Mammary epithelial cell (primary cell): ENCODE results near the gene JAG2.

Experiments used
- EZH2 ChIP-seq: IDR thresholded peaks from 2 replicates; pipeline ENCODE4 v1.6.1; 2012; ENCODE audit warnings: low read length, inconsistent platforms, borderline replicate concordance
- TF ChIP-seq, protein P1 (sequence below), 2 donors: IDR thresholded peaks in 1 of 2; conservative IDR thresholded peaks in 1 of 2; 2 replicates each; pipeline ENCODE4 v1.5.1; 2011 to 2012; ENCODE audit warnings: inconsistent platforms in 2 of 2, low read length in 2 of 2, mild to moderate bottlenecking in 2 of 2, control low read depth in 1 of 2, low read depth in 1 of 2; ENCODE audit not compliant: insufficient read depth in 1 of 2; ENCODE audit errors: extremely low read depth in 1 of 2

DNA sequence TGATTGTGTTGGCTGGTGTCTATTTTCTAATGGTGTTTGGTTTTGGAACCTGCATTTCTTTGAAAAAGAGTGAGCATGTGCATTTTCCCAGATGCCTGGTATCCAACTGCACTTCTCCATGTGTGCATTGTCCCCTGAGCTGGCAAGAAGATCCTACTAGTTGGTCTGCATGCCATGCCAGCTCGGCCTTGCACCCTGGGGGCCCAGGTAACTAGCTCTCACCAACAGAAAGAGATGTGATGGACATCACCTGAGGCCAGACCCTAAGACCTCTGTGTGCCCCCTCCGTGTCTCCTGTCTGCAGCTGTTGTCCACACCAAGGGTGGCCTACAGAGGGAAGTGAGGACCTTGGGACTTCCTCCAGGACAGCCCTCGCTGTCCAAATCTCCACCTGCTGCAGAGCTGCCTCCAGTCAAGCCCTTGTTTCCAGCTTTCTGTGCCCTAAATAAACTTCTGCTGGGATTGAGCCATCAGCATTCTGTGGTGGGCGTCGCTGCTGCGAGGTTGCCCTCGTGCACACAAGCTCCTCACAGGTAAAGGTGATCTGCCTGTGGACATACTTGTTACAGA, 73.3 kb downstream of the JAG2 start:
- TF ChIP-seq, protein P1, sequence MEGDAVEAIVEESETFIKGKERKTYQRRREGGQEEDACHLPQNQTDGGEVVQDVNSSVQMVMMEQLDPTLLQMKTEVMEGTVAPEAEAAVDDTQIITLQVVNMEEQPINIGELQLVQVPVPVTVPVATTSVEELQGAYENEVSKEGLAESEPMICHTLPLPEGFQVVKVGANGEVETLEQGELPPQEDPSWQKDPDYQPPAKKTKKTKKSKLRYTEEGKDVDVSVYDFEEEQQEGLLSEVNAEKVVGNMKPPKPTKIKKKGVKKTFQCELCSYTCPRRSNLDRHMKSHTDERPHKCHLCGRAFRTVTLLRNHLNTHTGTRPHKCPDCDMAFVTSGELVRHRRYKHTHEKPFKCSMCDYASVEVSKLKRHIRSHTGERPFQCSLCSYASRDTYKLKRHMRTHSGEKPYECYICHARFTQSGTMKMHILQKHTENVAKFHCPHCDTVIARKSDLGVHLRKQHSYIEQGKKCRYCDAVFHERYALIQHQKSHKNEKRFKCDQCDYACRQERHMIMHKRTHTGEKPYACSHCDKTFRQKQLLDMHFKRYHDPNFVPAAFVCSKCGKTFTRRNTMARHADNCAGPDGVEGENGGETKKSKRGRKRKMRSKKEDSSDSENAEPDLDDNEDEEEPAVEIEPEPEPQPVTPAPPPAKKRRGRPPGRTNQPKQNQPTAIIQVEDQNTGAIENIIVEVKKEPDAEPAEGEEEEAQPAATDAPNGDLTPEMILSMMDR (conservative IDR thresholded peaks at IDR 0.05 in 1 of 2, IDR thresholded peaks at IDR 0.05 in 1 of 2; ENCODE audit: extremely low read depth in 1 of 2, insufficient read depth in 1 of 2, low read depth in 1 of 2, low read length in 2 of 2), result no peak
- no peak for TF ChIP-seq EZH2
